HEK293 (cell line): ENCODE results near the gene CADPS.

Source experiments
- CTCF ChIA-PET: fragments of 350-600 bp; formaldehyde crosslinking; extraction: SDS; loops from one replicate; lab custom pipeline; 2021; ENCODE audit warnings: antibody characterized with exemption; lab: Yijun Ruan, JAX
- POLR2A ChIA-PET: fragments of 300-600 bp; formaldehyde crosslinking; extraction: SDS; loops from one replicate; lab custom pipeline; 2020; ENCODE audit warnings: antibody characterized with exemption, inconsistent platforms; lab: Yijun Ruan, JAX
- H3K27ac ChIP-seq: fragments of 200-500 bp; sonication (Bioruptor generic); 2 replicates; pipeline ENCODE4 v1.5.1; 2014; ENCODE audit warnings: low read depth, low read length, control low read depth, inconsistent platforms; ENCODE audit errors: extremely low read depth
- H3K36me3 ChIP-seq, 2 experiments: fragments of 200-500 bp in 1 of 2; sonication (Bioruptor generic) in 1 of 2; 1 replicate in 1 of 2; 2 replicates in 1 of 2; pipeline ENCODE4 v1.5.1; 2014 to 2017; ENCODE audit warnings: inconsistent platforms in 2 of 2, low read length in 2 of 2; ENCODE audit not compliant: control insufficient read depth in 2 of 2, insufficient read depth in 1 of 2
- H3K4me1 ChIP-seq: fragments of 200-500 bp; sonication (Bioruptor generic); 2 replicates; pipeline ENCODE4 v1.5.1; 2014; ENCODE audit warnings: mild to moderate bottlenecking, low read length, inconsistent platforms; ENCODE audit not compliant: control insufficient read depth, insufficient read depth
- H3K4me3 ChIP-seq: 2 replicates; pipeline ENCODE4 v1.5.1; 2011; ENCODE audit warnings: low read depth, mild to moderate bottlenecking, control low read depth, low read length, moderate library complexity
- H3K9me3 ChIP-seq: fragments of 200-500 bp; sonication (Bioruptor generic); 2 replicates; pipeline ENCODE4 v1.5.1; 2014; ENCODE audit warnings: low read depth, low read length, inconsistent platforms; ENCODE audit not compliant: control insufficient read depth, insufficient read depth
- GLI4 ChIP-seq: fragments of 450-650 bp; formaldehyde crosslinking; IDR thresholded peaks from 2 replicates; pipeline ENCODE4 v1.5.1; 2016; ENCODE audit warnings: missing biosample characterization, missing genetic modification characterization
- REPIN1 ChIP-seq: fragments of 450-650 bp; formaldehyde crosslinking; IDR thresholded peaks from 2 replicates; pipeline ENCODE4 v1.5.1; 2017; ENCODE audit warnings: missing biosample characterization, missing genetic modification characterization, low read depth
- SP3 ChIP-seq: fragments of 450-650 bp; formaldehyde crosslinking; IDR thresholded peaks from 2 replicates; pipeline ENCODE4 v1.5.1; 2016; ENCODE audit warnings: missing biosample characterization, missing genetic modification characterization
- ZBTB20 ChIP-seq: fragments of 450-650 bp; formaldehyde crosslinking; IDR thresholded peaks from 2 replicates; pipeline ENCODE4 v1.5.1; 2016; ENCODE audit warnings: missing biosample characterization, missing genetic modification characterization
- ZBTB21 ChIP-seq: fragments of 450-650 bp; formaldehyde crosslinking; IDR thresholded peaks from 2 replicates; pipeline ENCODE4 v1.5.1; 2017; ENCODE audit warnings: missing biosample characterization, missing genetic modification characterization
- ZBTB48 ChIP-seq: fragments of 450-650 bp; formaldehyde crosslinking; IDR thresholded peaks from 2 replicates; pipeline ENCODE4 v1.5.1; 2016; ENCODE audit warnings: missing biosample characterization, missing genetic modification characterization
- ZNF112 ChIP-seq: fragments of 450-650 bp; formaldehyde crosslinking; IDR thresholded peaks from 2 replicates; pipeline ENCODE4 v1.5.0; 2017; ENCODE audit warnings: missing biosample characterization, missing genetic modification characterization
- ZNF202 ChIP-seq: fragments of 450-650 bp; formaldehyde crosslinking; IDR thresholded peaks from 2 replicates; pipeline ENCODE4 v1.5.1; 2016; ENCODE audit warnings: missing biosample characterization, missing genetic modification characterization, borderline replicate concordance
- ZNF211 ChIP-seq: fragments of 450-650 bp; formaldehyde crosslinking; IDR thresholded peaks from 2 replicates; pipeline ENCODE4 v1.5.1; 2016; ENCODE audit warnings: low read depth, missing biosample characterization, missing genetic modification characterization
- ZNF248 ChIP-seq: fragments of 450-650 bp; formaldehyde crosslinking; IDR thresholded peaks from 2 replicates; pipeline ENCODE4 v1.5.1; 2017; ENCODE audit warnings: missing biosample characterization, missing genetic modification characterization
- ZNF266 ChIP-seq: fragments of 450-650 bp; formaldehyde crosslinking; IDR thresholded peaks from 2 replicates; pipeline ENCODE4 v1.5.1; 2016; ENCODE audit warnings: missing biosample characterization, missing genetic modification characterization, low read depth
- ZNF366 ChIP-seq: fragments of 450-650 bp; formaldehyde crosslinking; conservative IDR thresholded peaks from 2 replicates; pipeline ENCODE4 v1.5.1; 2016; ENCODE audit warnings: missing biosample characterization, missing genetic modification characterization
- ZNF416 ChIP-seq: fragments of 450-650 bp; formaldehyde crosslinking; IDR thresholded peaks from 2 replicates; pipeline ENCODE4 v1.5.1; 2016; ENCODE audit warnings: missing biosample characterization, missing genetic modification characterization
- ZNF433 ChIP-seq: fragments of 450-650 bp; formaldehyde crosslinking; IDR thresholded peaks from 2 replicates; pipeline ENCODE4 v1.5.1; 2016; ENCODE audit warnings: missing biosample characterization, missing genetic modification characterization, low read depth
- ZNF514 ChIP-seq: fragments of 450-650 bp; formaldehyde crosslinking; IDR thresholded peaks from 2 replicates; pipeline ENCODE4 v1.5.1; 2016; ENCODE audit warnings: missing biosample characterization, missing genetic modification characterization
- ZNF660 ChIP-seq: fragments of 450-650 bp; IDR thresholded peaks from 2 replicates; pipeline ENCODE4 v1.5.1; 2018; ENCODE audit warnings: missing biosample characterization, mild to moderate bottlenecking, missing genetic modification characterization
- TF ChIP-seq, protein P1 (sequence below): IDR thresholded peaks from 2 replicates; pipeline ENCODE4 v1.6.1; 2011; ENCODE audit warnings: mild to moderate bottlenecking, low read depth, low read length, borderline replicate concordance
- TF ChIP-seq, protein P2 (sequence below): fragments of 450-650 bp; IDR thresholded peaks from 2 replicates; pipeline ENCODE4 v1.5.1; 2018; ENCODE audit warnings: missing biosample characterization, mild to moderate bottlenecking, missing genetic modification characterization
- TF ChIP-seq, protein P3 (sequence below): fragments of 450-650 bp; formaldehyde crosslinking; IDR thresholded peaks from 2 replicates; pipeline ENCODE4 v1.5.1; 2016; ENCODE audit warnings: missing biosample characterization, missing genetic modification characterization
- TF ChIP-seq, protein P4 (sequence below): fragments of 450-650 bp; IDR thresholded peaks from 2 replicates; pipeline ENCODE4 v1.5.1; 2018; ENCODE audit warnings: missing biosample characterization, missing genetic modification characterization
- TF ChIP-seq, protein P5 (sequence below): sonication (generic); formaldehyde crosslinking; IDR thresholded peaks from 2 replicates; pipeline ENCODE4 v1.8.1; 2022; ENCODE audit warnings: mild to moderate bottlenecking, moderate library complexity, missing genetic modification reagents
- TF ChIP-seq, protein P6 (sequence below): fragments of 450-650 bp; formaldehyde crosslinking; IDR thresholded peaks from 2 replicates; pipeline ENCODE4 v1.5.1; 2016; ENCODE audit warnings: missing biosample characterization, missing genetic modification characterization

The CADPS gene

DNA sequence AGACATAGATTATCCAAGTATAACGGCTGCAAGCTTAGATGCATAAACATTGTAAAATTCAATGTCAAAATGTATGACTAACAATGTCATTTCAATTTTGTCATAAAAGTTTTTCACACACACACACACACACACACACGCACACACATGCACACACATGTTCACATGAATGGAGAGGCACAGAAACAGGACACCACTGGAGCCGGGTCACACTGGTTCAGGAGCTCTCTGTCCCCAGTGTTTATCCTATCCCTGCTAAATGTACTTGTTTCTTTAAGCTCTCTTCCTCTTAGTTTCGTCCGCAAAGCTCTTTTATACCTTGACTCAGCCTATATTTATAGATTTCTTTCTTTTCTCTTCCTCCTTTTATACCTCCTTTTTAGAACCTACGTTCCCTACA lies 249.9 kb downstream of the CADPS start:
- POLR2A ChIA-PET = no interaction called here

DNA sequence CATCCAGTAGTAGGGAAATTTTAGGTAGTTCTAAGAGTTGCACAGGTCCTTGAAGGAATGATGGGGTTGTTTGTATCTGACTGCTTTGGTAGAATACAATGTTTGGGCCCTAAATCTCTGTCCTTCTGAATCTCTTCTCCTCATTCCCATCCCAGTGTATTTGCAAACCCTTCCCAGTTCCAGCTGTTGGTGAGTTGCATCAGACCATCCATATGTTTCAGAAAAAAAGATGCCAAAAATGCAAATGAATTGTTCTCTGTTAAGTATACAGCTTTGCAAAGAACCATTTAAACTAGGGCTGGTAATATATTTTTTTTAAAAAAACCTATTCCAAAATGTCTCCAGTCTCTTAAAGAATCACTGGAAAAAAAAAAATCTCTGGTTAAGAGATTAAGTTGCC lies 251.0 kb downstream of the CADPS start:
- Histone ChIP-seq H3K4me1 (no peaks in the 10 kb centered on the region), H3K4me3 (no peak overlapping the region), H3K9me3 (no peaks in the 10 kb centered on the region), H3K36me3 (no peaks in the 10 kb centered on the region), H3K27ac (no peak overlapping the region)
- POLR2A ChIA-PET = no interaction called here
- CTCF ChIA-PET = interaction anchor here (0.6 to 2.5 kb wide), 3 partner anchors 19 to 1230 kb away, joined by 3 to 11 read pairs (median 5); no protein-coding TSS in a partner anchor
- TF ChIP-seq ZNF433 (tag by site-specific recombination) (no peak), REPIN1 (tag by site-specific recombination) (no peak), ZNF211 (tag by site-specific recombination) (no peak), ZBTB48 (tag by site-specific recombination) (no peak), SP3 (tag by site-specific recombination) (no peak), ZNF248 (tag by site-specific recombination) (no peak), ZBTB20 (tag by site-specific recombination) (no peak)
- TF ChIP-seq, protein P1, sequence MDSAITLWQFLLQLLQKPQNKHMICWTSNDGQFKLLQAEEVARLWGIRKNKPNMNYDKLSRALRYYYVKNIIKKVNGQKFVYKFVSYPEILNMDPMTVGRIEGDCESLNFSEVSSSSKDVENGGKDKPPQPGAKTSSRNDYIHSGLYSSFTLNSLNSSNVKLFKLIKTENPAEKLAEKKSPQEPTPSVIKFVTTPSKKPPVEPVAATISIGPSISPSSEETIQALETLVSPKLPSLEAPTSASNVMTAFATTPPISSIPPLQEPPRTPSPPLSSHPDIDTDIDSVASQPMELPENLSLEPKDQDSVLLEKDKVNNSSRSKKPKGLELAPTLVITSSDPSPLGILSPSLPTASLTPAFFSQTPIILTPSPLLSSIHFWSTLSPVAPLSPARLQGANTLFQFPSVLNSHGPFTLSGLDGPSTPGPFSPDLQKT = no peak
- TF ChIP-seq, all 188 proteins: peak for 0

More for the DNA sequence above, 249.9 kb downstream of the CADPS start:
- no peaks in the 10 kb centered on the region for H3K4me1 ChIP-seq
- no peak overlapping the region for H3K27ac ChIP-seq
- H3K9me3 ChIP-seq = no peaks in the 10 kb centered on the region
- no peaks in the 10 kb centered on the region for H3K36me3 ChIP-seq
- CTCF ChIA-PET = no interaction called here
- H3K4me3 ChIP-seq = no peak overlapping the region
- TF ChIP-seq ZNF366 (tag by site-specific recombination) = no peak
- no peak for TF ChIP-seq ZNF514
- no peak for TF ChIP-seq GLI4
- no peak for TF ChIP-seq ZNF202 (tag by site-specific recombination)

DNA sequence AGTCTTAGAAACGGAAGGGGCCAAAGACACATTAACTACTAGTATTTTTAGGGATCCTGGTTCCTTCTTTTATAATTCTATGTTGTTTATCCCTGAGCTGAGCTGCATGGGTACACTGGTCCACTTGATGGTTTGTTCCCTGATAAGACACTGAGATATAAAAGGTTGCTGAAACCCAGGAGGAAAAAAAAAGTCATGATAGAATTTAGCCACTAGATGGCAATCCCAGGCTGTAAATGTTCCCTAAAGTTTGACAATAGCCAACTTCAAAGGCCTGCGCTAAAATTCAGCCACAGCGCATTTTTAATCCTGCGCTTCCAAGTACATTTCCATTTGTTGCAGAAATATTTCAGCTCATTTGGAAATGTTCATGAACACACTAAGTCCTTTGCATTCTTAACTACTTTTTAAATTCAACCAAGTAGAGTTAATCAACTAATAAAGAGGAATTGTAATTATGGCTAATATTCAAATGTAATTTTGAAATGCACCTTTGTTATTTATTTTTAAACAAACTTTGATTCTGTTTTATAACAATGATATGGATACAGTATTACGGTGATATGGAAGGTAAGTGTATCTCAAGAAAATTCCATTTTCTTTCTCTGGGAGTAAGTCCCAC lies 252.6 kb downstream of the CADPS start:
- Histone ChIP-seq H3K4me1 (no peaks in the 10 kb centered on the region), H3K9me3 (no peaks in the 10 kb centered on the region), H3K4me3 (no peak overlapping the region), H3K36me3 (no peaks in the 10 kb centered on the region), H3K27ac (no peak overlapping the region)
- ChIA-PET CTCF (interaction anchor here (0.7 to 2.5 kb wide), 19 partner anchors 9 to 917 kb away, joined by 3 to 11 read pairs (median 5); no protein-coding TSS in a partner anchor), POLR2A (no interaction called here)
- TF ChIP-seq ZBTB21 (no peak), ZNF248 (tag by site-specific recombination) (no peak), ZNF112 (tag by site-specific recombination) (no peak), ZBTB48 (tag by site-specific recombination) (no peak), ZNF416 (no peak), ZNF660 (tag by site-specific recombination) (peak; percentile 44; the same call in 1 of the 2 replicates), ZNF266 (tag by site-specific recombination) (no peak)
- TF ChIP-seq, protein P2, sequence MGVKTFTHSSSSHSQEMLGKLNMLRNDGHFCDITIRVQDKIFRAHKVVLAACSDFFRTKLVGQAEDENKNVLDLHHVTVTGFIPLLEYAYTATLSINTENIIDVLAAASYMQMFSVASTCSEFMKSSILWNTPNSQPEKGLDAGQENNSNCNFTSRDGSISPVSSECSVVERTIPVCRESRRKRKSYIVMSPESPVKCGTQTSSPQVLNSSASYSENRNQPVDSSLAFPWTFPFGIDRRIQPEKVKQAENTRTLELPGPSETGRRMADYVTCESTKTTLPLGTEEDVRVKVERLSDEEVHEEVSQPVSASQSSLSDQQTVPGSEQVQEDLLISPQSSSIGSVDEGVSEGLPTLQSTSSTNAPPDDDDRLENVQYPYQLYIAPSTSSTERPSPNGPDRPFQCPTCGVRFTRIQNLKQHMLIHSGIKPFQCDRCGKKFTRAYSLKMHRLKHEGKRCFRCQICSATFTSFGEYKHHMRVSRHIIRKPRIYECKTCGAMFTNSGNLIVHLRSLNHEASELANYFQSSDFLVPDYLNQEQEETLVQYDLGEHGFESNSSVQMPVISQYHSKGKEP = peak; percentile 57
- TF ChIP-seq, protein P3, sequence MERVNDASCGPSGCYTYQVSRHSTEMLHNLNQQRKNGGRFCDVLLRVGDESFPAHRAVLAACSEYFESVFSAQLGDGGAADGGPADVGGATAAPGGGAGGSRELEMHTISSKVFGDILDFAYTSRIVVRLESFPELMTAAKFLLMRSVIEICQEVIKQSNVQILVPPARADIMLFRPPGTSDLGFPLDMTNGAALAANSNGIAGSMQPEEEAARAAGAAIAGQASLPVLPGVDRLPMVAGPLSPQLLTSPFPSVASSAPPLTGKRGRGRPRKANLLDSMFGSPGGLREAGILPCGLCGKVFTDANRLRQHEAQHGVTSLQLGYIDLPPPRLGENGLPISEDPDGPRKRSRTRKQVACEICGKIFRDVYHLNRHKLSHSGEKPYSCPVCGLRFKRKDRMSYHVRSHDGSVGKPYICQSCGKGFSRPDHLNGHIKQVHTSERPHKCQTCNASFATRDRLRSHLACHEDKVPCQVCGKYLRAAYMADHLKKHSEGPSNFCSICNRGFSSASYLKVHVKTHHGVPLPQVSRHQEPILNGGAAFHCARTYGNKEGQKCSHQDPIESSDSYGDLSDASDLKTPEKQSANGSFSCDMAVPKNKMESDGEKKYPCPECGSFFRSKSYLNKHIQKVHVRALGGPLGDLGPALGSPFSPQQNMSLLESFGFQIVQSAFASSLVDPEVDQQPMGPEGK (tag by site-specific recombination) = no peak
- TF ChIP-seq, protein P4, sequence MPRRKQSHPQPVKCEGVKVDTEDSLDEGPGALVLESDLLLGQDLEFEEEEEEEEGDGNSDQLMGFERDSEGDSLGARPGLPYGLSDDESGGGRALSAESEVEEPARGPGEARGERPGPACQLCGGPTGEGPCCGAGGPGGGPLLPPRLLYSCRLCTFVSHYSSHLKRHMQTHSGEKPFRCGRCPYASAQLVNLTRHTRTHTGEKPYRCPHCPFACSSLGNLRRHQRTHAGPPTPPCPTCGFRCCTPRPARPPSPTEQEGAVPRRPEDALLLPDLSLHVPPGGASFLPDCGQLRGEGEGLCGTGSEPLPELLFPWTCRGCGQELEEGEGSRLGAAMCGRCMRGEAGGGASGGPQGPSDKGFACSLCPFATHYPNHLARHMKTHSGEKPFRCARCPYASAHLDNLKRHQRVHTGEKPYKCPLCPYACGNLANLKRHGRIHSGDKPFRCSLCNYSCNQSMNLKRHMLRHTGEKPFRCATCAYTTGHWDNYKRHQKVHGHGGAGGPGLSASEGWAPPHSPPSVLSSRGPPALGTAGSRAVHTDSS = no peak
- TF ChIP-seq, protein P5, sequence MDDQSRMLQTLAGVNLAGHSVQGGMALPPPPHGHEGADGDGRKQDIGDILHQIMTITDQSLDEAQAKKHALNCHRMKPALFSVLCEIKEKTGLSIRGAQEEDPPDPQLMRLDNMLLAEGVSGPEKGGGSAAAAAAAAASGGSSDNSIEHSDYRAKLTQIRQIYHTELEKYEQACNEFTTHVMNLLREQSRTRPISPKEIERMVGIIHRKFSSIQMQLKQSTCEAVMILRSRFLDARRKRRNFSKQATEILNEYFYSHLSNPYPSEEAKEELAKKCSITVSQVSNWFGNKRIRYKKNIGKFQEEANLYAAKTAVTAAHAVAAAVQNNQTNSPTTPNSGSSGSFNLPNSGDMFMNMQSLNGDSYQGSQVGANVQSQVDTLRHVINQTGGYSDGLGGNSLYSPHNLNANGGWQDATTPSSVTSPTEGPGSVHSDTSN (CRISPR knock-in tag) = no peak
- TF ChIP-seq, protein P6, sequence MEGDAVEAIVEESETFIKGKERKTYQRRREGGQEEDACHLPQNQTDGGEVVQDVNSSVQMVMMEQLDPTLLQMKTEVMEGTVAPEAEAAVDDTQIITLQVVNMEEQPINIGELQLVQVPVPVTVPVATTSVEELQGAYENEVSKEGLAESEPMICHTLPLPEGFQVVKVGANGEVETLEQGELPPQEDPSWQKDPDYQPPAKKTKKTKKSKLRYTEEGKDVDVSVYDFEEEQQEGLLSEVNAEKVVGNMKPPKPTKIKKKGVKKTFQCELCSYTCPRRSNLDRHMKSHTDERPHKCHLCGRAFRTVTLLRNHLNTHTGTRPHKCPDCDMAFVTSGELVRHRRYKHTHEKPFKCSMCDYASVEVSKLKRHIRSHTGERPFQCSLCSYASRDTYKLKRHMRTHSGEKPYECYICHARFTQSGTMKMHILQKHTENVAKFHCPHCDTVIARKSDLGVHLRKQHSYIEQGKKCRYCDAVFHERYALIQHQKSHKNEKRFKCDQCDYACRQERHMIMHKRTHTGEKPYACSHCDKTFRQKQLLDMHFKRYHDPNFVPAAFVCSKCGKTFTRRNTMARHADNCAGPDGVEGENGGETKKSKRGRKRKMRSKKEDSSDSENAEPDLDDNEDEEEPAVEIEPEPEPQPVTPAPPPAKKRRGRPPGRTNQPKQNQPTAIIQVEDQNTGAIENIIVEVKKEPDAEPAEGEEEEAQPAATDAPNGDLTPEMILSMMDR = peak; percentile 9; the same call in 1 of the 2 replicates
